ENCODE data around the gene LCAT. TPM values are rescaled to one million over a fixed set of nuclear protein-coding genes. Genes with fewer than 3 reads are reported as not detected.

The LCAT gene, protein sequence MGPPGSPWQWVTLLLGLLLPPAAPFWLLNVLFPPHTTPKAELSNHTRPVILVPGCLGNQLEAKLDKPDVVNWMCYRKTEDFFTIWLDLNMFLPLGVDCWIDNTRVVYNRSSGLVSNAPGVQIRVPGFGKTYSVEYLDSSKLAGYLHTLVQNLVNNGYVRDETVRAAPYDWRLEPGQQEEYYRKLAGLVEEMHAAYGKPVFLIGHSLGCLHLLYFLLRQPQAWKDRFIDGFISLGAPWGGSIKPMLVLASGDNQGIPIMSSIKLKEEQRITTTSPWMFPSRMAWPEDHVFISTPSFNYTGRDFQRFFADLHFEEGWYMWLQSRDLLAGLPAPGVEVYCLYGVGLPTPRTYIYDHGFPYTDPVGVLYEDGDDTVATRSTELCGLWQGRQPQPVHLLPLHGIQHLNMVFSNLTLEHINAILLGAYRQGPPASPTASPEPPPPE
- total RNA-seq = 4.8 and 5.2 TPM in 2 replicates

DNA sequence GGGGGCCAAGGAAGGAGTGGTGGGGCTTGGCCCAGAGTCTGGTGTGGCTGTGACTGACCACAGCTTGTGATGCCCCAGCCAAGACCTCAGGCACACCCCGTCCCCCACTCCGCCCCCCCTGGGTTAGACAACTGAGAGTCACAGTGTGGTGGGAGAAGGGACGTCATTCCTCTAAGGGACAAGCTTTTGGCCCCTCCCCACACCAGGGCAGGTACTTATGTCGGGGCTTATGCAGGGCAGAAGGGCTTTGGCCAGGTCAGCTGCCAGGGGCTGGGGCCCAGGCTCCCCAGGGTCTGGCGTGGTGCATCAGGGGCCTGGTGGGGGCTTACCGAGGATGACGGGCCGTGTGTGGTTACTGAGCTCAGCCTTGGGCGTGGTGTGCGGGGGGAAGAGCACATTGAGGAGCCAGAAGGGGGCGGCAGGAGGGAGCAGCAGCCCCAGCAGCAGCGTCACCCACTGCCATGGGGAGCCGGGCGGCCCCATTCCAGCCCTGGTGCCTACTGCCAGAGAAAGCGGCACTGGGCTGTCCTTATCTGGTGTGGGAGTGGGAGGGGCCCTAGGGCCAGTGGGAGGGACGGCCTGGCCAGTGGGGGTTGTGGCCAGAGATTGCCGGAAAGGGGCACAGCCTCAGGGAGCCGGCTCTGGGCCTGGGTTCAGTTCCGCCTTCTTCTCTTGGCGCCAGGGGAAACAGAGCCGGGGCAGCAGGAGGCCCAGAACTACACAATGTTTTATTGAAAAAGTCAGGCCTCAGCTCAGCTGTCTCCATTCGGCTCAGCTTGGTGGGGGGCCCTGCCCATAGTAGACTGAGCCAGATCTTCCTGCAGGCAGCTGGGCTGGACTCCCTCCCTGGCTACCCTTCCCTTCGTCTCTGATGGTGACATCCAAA, at the start of gene LCAT:
TSS of gene LCAT (minus strand) at position 502 of the 886 bp plus-strand sequence. CDS start at position 483, 19 bp downstream.

DNA sequence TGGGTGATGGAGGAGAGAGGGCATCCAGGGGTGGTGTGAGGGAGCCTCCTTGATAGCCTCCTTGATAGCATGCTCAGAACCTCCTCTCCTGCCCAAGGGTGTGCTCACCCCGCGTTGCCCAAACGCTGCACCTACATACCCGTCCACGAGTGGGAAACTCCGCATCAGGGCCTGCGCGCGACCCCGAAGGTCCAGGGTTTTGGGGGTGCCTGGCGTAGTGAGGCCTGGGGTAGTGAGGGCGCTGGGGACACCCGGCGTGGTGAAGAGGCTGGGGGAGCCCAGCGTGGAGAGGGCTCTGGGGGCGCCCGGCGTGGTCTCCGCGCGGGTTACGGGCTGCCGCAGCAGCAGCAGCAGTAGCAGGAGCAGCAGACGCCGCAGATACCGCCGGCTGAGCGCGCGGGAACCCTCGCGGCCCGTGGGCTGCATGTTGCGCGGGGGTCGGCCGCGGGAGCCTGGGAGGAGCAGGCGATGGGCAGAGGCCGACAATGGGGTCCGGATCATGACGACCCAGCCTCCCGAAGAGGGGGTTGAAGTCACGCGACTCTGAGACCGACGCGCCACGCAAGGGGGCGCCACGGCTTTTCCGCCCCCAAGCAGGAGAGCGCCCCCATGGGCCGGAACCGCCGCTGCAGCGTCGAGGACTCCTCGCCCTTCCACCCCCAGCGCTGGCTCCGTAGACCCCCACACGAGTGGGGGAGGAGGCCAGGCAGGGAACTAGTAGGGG, 36.2 kb upstream of the LCAT start, which contains the start of gene DPEP3:
TSS of gene DPEP3 (minus strand) at position 545 of the 724 bp plus-strand sequence. CDS start at position 426, 119 bp downstream.

DNA sequence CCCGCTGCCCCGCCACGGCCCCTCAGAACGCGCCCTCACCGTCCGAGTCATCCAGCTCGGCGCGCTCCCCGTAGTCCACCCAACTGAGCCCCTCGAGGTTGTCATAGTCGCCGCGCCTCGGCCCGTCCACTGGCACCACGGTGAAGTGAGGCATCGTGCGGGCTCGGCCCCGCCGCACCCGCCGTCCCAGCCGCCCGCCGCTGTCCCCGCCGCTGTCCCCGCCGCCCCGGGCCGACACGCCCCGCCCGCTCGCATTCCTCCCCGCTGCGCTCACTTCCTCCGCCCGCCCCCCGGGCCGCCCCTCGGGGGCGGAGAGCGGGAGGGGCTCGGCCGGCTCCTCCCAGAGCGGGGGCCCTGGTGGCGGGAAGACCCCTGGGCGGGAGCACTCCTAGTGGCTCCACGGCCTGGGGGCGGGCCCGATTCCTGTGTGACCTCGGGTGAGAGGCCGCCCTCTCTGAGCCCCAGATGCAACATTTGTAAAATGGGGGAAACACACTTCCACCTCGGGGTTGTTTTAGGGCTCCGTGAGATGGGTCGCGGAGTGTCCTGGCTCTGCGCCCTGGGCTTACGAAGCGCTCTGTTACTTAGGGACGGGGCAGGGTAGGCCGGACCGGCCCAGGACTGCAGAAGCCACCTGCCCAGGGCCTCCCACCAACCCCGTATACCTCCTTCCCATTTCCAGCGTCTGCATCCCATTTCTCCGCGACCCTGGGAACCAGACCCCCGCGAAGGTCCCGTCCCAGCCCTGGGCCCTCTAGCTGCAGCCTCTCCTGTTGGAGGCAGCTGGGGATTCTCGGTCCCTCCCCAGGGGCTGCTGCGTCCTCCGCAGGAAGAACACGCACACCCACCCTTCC, 24.7 kb upstream of the LCAT start, which contains the start of gene SLC12A4:
TSS of gene SLC12A4 (minus strand) at position 238 of the 854 bp plus-strand sequence. CDS start at position 154, 84 bp downstream.

DNA sequence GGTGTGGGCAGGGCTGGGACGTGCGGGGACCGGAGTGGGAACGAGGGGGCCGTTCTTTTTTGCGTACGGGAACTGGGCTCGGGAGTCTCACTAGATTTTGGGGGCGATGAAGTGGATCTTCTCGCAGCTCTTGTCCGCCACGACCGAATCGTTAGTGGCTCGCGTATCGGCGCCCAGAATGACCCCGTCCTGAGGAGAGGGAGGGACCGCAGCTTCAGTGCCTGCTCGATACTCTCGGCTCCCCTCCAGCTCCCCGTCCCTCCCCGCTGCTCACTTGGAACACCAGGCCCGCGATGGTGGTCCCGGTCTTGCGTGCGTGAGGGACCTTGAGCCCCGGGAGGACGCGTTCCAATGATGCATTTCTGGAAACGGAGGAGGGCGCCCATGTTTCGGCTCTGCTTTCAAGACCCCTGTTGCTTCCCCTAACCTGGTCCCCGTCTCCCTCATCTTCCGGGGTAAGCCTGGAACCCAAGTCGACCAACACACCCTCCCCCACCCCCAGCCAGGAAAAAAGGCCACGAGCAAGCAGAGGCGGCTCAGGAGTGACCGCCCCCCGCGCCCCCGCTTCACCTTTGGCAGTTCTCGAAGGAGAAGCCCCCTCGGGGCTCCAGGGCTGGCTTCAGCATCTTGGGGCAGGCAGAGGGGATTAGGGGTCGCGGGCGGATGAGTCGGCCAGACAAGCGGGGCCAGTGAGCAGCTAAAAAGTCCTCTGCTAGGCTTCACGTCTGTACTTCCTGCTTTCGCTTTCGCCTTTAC, 7.6 kb downstream of the LCAT start, which contains the start of gene PSMB10:
TSS of gene PSMB10 (minus strand) at position 727 of the 756 bp plus-strand sequence. CDS start at position 626, 101 bp downstream.

DNA sequence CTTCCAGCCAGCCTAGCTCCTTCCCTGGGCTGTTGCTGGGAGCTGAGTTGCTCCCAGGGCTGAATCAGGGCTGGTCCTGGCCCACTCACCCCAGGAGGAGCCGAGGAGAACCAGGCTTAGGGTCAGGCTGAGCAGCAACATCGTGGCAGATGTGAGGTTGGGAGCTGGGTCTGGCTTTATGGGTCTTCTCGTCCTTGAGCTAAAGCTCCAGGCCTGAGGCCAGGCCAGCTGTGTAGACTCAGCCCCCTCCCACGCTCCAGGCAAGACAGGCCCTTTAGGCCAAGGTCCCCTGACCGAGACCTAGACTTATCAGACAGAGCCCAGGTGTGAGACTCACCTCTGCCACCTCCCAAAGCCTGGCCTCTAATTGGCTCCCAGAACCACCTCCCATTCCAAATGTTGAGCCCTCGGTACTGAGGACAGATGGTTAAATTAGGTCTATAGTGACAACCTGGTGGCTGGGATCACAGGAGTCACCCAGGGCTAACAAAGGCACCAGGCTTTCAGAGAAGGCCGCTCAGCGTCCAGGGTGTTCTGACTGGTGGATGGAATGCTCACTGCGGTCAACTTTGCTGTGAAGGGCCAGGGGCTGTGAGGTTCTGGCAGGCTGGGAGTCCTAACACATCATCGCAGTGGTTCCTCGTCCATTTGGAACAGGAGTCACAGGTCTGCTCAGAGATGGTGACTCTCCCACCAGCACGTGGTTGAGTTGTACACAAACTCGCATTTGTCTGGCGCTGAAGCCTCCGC, 12.0 kb downstream of the LCAT start, which contains the start of gene CTRL:
TSS of gene CTRL (minus strand) at position 151 of the 750 bp plus-strand sequence. CDS start at position 141, 10 bp downstream.

DNA sequence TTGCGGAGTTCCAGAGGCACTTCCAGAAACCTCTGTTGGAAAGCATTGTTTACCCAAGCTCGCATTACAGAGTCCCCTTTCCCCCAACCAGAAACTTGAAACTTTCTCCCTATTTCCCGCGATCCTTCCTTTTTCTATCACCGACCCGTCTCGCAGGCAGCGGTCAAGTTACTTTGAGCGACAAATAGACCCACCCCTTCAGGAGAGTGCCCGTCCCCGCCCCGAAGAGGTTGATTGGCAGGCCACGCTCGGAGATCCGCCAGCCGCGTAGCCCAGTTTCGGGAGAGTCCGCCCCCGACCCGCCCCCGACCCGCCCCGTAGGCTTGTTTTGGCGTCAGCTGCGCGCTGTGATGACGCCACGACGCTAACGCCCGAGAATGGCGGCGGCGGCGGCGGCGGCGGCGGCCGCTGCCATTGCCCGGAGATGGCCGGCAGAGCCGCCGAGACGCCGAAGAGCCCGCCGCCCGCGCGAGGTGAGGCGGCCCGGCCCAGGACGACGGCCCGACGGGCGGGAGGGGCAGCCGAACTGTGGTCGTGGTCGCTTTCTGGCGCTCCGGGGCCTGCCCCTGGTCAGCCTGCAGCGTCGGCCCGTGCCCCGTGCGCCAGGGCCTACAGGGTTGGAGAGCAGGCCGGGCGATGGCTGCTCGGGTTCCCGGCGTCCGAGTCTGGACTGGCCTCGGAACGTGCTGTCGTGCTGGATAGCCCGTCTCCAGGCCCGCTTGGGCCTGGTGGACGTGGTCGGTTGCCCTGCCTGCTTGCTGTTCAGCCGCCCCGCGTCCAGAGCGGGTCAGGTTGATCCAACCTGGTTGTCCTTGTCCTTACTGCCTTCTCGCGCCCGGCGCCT, 50.8 kb downstream of the LCAT start, which contains the start of gene PSKH1:
TSS of gene PSKH1 (plus strand) at position 356 of the 844 bp plus-strand sequence. CDS start 15,496 bp downstream, outside the sequence.

Other genes with a start within 250 kb of the LCAT start
- 52.3 and 53.9 TPM in 2 replicates for gene GFOD2, start 224.8 kb downstream of the LCAT start, total RNA-seq
- gene RANBP10, start 137.6 kb downstream of the LCAT start, total RNA-seq = 11.2 and 15.4 TPM in 2 replicates
- gene TSNAXIP1, start 137.2 kb downstream of the LCAT start, total RNA-seq = 0.33 and 0.67 TPM in 2 replicates
- 25.7 and 28.1 TPM in 2 replicates for gene THAP11, start 101.8 kb downstream of the LCAT start, total RNA-seq
- 258 and 586 TPM in 2 replicates for gene NUTF2, start 97.2 kb downstream of the LCAT start, total RNA-seq
- gene CENPT, start 96.4 kb downstream of the LCAT start, total RNA-seq = 30.4 and 30.5 TPM in 2 replicates
- gene EDC4, start 71.1 kb downstream of the LCAT start, total RNA-seq = 81.1 and 84.6 TPM in 2 replicates
- gene NRN1L, start 59.2 kb downstream of the LCAT start, total RNA-seq = not detected in 2 replicates
- 21.9 and 26.1 TPM in 2 replicates for gene PSKH1, start 50.9 kb downstream of the LCAT start, total RNA-seq
- 0.57 and 0.65 TPM in 2 replicates for gene CTRL, start 12.3 kb downstream of the LCAT start, total RNA-seq
- gene PSMB10, start 7.3 kb downstream of the LCAT start, total RNA-seq = 31.0 and 46.1 TPM in 2 replicates
- gene SLC12A4, start 24.5 kb upstream of the LCAT start, total RNA-seq = 52.6 and 75.8 TPM in 2 replicates
- gene DPEP3, start 36.4 kb upstream of the LCAT start, total RNA-seq = not detected in 2 replicates
- under 0.01 and 0.57 TPM in 2 replicates for gene DPEP2, start 55.4 kb upstream of the LCAT start, total RNA-seq
- gene DPEP2NB, start 71.8 kb upstream of the LCAT start, total RNA-seq = not detected in 2 replicates
- 14.9 and 17.6 TPM in 2 replicates for gene DDX28, start 79.1 kb upstream of the LCAT start, total RNA-seq
- 17.8 and 20.6 TPM in 2 replicates for gene DUS2, start 79.2 kb upstream of the LCAT start, total RNA-seq
- 35.4 and 35.6 TPM in 2 replicates for gene NFATC3, start 141.2 kb upstream of the LCAT start, total RNA-seq

Measured in vein endothelial cell (primary cell).